ENCODE measurements around the gene ZBTB40.

DNA sequence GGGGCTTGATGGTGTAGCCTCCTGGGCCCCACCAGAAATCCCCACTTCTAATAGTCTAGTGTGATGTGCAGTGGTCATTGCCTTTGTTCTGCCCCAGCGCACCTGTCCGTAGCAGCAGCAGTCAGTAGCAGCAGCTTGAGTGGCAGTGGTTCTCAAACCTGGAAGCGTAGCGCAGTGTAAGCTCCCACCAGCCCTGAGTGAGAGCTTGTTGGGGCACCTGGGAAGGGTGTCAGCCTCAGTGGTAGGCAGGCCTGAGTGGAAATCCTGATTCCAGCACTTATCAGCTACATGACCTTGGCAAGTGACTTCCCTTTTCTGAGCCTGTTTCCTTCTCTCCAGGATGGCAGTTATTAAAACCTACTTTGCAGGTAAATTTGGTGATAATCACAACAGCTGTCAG is 70.0 kb downstream of the ZBTB40 start:
- TF ChIP-seq CTCF (IDR thresholded peaks at IDR 0.05; ENCODE audit: low read depth, low read length), result no peak
- no peak for TF ChIP-seq EZH2phosphoT487 (IDR thresholded peaks at IDR 0.05; ENCODE audit: low read depth)

All from OCI-LY3 (cell line).